Activated B cell treated with CpG ODN at 0.5 μM for 24 hours (primary cell): Measurements from ENCODE around the gene CTSV. TPM values are rescaled to one million over a fixed set of nuclear protein-coding genes. Genes with fewer than 3 reads are reported as not detected.
"Not testable (repeated sequence)": the region's sequence is repeated elsewhere in the genome, so short reads cannot be mapped to it uniquely, and the experiment has no call there.

Experiments
- ATAC-seq: fragments of 200-7000 bp; cut with Tn5 transposase; one replicate; pipeline ENCODE4 v1.10.0; 2021; ENCODE audit warnings: low read depth, mild to moderate bottlenecking, moderate library complexity
- CTCF ChIA-PET: fragments of 350-600 bp; sonication (Branson Sonifier 250); formaldehyde crosslinking; loops from one replicate; lab custom pipeline; 2021; ENCODE audit warnings: antibody characterized with exemption; lab: Charles Lee
- POLR2A ChIA-PET: fragments of 350-600 bp; sonication (Branson Sonifier 250); formaldehyde crosslinking; loops from one replicate; lab custom pipeline; 2021; ENCODE audit warnings: antibody characterized with exemption; lab: Charles Lee
- DNase-seq: peaks from one replicate; pipeline ENCODE4 v3.0.0; 2022
- H3K27ac Mint-ChIP-seq: one replicate; pipeline ENCODE4 v1.8.0; 2020; ENCODE audit warnings: mixed read lengths
- H3K27me3 Mint-ChIP-seq: one replicate; pipeline ENCODE4 v1.8.0; 2021; ENCODE audit warnings: mixed read lengths
- H3K36me3 Mint-ChIP-seq: one replicate; pipeline ENCODE4 v1.8.0; 2021; ENCODE audit warnings: low read depth, mixed read lengths
- H3K4me1 Mint-ChIP-seq: one replicate; pipeline ENCODE4 v1.8.0; 2021; ENCODE audit warnings: mixed read lengths
- H3K4me3 Mint-ChIP-seq: one replicate; pipeline ENCODE4 v1.8.0; 2020; ENCODE audit warnings: mild to moderate bottlenecking, mixed read lengths
- H3K9me3 Mint-ChIP-seq: one replicate; pipeline ENCODE4 v1.8.0; 2020; ENCODE audit warnings: mixed read lengths
- intact Hi-C: fragments of 100-400 bp; cut with micrococcal nuclease; formaldehyde crosslinking; loops from one replicate; pipeline ENCODE4 v1.15.1; 2024
- total RNA-seq: library from RNA; stranded (reverse); gene quantifications from 2 replicates; pipeline ENCODE4 v1.2.3, GENCODE V29; 2022

The CTSV gene
- total RNA-seq, 1 donor from 2014 or later, result not detected

DNA sequence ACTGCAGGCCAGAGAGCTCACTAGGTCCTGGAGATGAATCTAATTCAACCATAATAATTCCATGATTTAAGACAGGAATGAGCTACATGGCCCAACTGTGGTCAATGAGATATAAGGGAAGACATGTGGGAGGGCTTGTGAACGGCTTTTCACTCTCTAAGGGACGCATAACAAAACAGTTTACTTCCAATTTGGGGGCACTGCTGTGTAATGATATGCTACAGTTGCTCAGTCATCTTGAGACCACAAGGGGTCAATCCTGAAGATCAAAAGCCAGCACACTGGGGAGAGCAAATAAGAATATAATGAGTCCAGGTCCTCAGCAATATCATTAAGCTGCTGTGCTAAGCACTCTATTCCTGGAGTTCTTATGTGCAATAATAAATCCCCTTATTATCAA lies 46.6 kb downstream of the CTSV start:
- peaks cover 28% of the 10 kb centered on the region for H3K4me1 Mint-ChIP-seq
- H3K36me3 Mint-ChIP-seq, H3K4me3 Mint-ChIP-seq, H3K9me3 Mint-ChIP-seq, intact Hi-C loops, CTCF ChIA-PET, H3K27me3 Mint-ChIP-seq, H3K27ac Mint-ChIP-seq, POLR2A ChIA-PET, ATAC-seq, DNase-seq: not testable (repeated sequence)

DNA sequence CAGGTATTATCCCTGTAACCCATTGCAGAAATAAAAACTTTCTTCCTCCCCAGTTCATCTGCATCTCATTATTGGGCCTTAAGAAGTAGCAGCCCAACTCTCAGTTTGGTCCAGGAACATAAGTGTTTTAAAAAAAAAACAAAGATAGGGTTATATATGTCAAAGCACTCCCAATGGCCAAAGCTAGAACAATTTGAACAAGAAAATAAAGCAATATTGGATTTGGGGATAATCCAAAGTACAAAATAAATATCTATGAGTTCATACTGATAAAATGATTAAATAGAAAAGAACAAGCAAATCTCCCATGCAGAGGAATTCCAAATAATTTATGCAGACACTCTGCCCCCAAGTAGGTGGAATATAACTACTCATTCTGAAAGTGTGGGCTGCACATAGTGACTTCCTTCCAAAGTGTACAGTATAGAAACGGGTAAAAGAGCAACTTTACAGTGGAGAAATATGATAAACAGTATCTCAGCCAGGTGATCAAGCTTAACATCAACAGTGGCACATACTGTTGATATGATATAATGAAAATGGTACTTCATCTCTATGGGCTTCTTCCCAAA lies 49.1 kb downstream of the CTSV start:
- H3K27ac Mint-ChIP-seq, H3K4me3 Mint-ChIP-seq, POLR2A ChIA-PET, intact Hi-C loops, H3K27me3 Mint-ChIP-seq, DNase-seq, ATAC-seq, CTCF ChIA-PET, H3K36me3 Mint-ChIP-seq, H3K9me3 Mint-ChIP-seq: not testable (repeated sequence)
- H3K4me1 Mint-ChIP-seq, result peaks cover 26% of the 10 kb centered on the region

DNA sequence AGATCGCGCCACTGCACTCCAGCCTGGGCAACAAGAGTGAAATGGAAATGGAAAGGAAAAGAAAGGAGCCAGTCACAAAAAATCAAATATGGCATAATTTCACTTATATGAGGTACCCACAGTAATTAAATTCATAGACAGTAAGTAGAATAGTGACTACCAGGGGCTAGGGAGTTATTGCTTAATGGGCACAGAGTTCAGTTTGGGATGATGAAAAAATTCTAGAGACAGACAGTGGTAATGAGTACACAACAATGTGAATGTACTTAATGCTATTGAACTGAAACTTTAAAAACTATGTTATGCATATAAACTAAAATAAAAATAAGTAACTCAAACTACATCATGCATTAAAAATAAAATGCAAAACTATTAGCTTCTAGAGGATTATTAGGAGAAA lies 54.1 kb downstream of the CTSV start:
- H3K36me3 Mint-ChIP-seq, ATAC-seq, POLR2A ChIA-PET: not testable (repeated sequence)

DNA sequence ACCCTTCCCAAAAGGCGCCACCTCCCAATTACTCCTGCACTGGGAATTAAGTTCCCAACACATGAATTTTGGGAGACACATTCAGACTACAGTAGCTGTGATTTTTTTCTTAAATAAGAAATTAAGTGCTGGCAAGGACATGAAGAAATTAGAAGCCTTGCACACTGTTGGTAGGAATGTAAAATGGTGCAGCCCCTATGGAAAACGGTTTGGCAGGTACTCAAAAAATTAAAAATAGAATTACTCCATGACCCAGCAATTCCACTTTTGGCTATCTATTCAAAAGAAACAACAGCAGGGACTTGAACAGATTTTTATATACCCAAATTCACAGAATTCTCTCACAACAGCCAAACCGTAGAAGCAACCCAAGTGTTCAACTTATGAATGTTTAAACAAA lies 54.8 kb downstream of the CTSV start:
- peaks cover 16% of the 10 kb centered on the region for H3K4me1 Mint-ChIP-seq
- H3K9me3 Mint-ChIP-seq, DNase-seq, POLR2A ChIA-PET, CTCF ChIA-PET, H3K27ac Mint-ChIP-seq, ATAC-seq, H3K27me3 Mint-ChIP-seq, H3K4me3 Mint-ChIP-seq, H3K36me3 Mint-ChIP-seq, intact Hi-C loops: not testable (repeated sequence)

More for the DNA sequence above, 54.1 kb downstream of the CTSV start:
- H3K27me3 Mint-ChIP-seq, H3K27ac Mint-ChIP-seq, H3K4me3 Mint-ChIP-seq, DNase-seq, CTCF ChIA-PET, H3K9me3 Mint-ChIP-seq, intact Hi-C loops: not testable (repeated sequence)
- peaks cover 16% of the 10 kb centered on the region for H3K4me1 Mint-ChIP-seq

DNA sequence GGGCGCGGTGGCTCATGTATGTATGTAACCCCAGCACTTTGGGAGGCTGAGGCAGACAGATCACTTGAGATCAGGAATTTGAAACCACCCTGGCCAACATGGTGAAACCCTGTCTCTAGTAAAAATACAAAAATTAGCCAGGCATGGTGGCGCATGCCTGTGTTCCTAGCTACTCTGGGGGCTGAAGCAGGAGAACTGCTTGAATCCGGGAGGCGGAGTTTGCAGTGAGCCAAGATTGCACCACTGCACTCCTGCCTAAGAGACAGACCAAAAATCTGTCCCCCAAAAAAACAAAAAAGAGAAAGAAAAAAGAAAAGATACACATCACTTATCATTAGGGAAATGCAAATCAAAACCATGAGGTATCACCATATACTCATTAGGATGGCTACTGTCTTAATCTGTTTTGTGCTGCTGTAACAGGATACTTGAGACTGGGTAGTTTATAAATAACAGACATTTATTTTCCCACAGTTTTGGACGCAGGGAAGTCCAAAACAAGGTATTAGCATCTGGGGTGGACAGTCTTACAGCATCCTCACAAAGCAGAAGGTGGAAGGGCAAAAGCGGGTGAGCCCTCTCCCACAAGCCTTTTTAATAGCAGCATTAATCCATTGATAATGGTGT lies 55.3 kb downstream of the CTSV start:
- H3K27me3 Mint-ChIP-seq, H3K9me3 Mint-ChIP-seq, POLR2A ChIA-PET, DNase-seq, ATAC-seq, CTCF ChIA-PET, H3K4me3 Mint-ChIP-seq, H3K36me3 Mint-ChIP-seq, intact Hi-C loops, H3K27ac Mint-ChIP-seq: not testable (repeated sequence)
- H3K4me1 Mint-ChIP-seq, result peaks cover 15% of the 10 kb centered on the region

Other genes with a start within 250 kb of the CTSV start
- gene ZNF782, start 184.6 kb downstream of the CTSV start, total RNA-seq, result 7.7 and 8.0 TPM in 2 replicates
- not detected in 2 replicates for gene NUTM2G, start 110.3 kb downstream of the CTSV start, total RNA-seq